ENCODE data around the gene GALNS.

GRCh38 chr16:88878967-88879787, 22.4 kb upstream of the GALNS start:
- TF ChIP-seq, protein P1, sequence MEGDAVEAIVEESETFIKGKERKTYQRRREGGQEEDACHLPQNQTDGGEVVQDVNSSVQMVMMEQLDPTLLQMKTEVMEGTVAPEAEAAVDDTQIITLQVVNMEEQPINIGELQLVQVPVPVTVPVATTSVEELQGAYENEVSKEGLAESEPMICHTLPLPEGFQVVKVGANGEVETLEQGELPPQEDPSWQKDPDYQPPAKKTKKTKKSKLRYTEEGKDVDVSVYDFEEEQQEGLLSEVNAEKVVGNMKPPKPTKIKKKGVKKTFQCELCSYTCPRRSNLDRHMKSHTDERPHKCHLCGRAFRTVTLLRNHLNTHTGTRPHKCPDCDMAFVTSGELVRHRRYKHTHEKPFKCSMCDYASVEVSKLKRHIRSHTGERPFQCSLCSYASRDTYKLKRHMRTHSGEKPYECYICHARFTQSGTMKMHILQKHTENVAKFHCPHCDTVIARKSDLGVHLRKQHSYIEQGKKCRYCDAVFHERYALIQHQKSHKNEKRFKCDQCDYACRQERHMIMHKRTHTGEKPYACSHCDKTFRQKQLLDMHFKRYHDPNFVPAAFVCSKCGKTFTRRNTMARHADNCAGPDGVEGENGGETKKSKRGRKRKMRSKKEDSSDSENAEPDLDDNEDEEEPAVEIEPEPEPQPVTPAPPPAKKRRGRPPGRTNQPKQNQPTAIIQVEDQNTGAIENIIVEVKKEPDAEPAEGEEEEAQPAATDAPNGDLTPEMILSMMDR (IDR thresholded peaks at IDR 0.05; ENCODE audit: low read length), result no peak
- TF ChIP-seq EZH2 (IDR thresholded peaks at IDR 0.05; ENCODE audit: borderline replicate concordance, low read length), result no peak

All from OCI-LY1 (cell line).